Endometrial microvascular endothelial cells (primary cell): ENCODE measurements around the gene TIGD1. TPM values are rescaled to one million over a fixed set of nuclear protein-coding genes. Genes with fewer than 3 reads are reported as not detected.
"Not testable (repeated sequence)": the region's sequence is repeated elsewhere in the genome, so short reads cannot be mapped to it uniquely, and the experiment has no call there.

Experiments used
- in situ Hi-C: cut with HindIII; loops from 2 replicates; pipeline ENCODE4 v1.10.0; 2017; ENCODE audit warnings: low sequenced_read_pairs, low pct_unique_long_range_greater_than_20kb; ENCODE audit errors: inconsistent ontology term
- total RNA-seq: library from RNA; depleted of rRNA; stranded (reverse); fragments of >200 nt; gene quantifications from one replicate; pipeline ENCODE4 v1.2.3, GENCODE V29; 2015; ENCODE audit errors: inconsistent ontology term

Gene TIGD1
- total RNA-seq, 1 donor from 2014 or later, result 1.7 TPM

DNA sequence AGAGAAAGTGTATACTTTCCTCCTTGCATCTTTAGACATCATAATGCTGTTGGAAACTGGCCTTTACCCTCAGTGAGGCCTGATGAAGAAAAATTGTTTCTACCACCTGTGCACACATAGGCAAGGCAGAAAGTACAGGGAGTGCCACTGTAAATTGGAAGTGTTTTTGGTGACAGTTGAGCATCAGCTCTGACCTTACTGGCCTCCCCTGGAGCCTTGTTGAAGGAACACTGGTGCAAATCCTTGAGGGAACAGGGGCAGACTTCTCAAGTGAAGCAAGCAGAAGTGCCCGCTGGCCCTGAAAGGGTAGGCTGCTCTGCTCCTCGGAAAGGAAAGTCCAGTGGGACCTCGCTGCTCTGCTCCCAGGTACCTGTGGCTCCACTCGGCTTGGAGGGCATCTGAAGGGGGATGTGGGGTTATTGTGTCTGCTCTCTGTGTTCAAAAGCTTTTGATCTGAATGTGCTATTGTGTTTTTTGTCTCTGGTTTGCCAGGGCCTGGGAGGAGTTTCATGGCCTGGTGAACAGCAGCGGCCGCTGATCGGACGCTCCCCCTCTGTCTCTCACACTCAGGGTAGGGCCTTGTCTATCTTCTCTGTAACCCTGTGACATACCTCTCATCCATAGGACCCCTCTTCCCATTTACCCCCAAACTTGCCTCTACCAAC lies 23.5 kb upstream of the TIGD1 start:
- in situ Hi-C loops, result no loop called here

DNA sequence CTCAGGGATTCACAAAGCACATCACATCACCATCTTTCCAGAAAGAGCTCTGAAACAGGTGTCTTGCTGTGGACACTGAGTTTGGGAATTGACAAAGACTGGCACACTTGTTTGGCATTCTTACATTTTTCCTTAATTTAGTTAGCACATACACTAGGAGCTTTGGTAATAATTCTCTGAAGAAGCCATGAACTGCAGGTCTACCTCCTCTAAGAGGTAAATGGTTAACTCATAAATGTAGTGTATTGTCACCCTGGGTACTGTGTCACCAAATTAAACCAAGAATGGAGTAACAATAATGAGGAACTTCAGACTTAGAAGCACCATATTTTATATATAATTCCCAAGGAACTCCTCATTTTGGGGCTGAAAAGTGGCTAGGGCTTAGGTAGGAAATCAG lies 22.7 kb upstream of the TIGD1 start:
- in situ Hi-C loops, result no loop called here

DNA sequence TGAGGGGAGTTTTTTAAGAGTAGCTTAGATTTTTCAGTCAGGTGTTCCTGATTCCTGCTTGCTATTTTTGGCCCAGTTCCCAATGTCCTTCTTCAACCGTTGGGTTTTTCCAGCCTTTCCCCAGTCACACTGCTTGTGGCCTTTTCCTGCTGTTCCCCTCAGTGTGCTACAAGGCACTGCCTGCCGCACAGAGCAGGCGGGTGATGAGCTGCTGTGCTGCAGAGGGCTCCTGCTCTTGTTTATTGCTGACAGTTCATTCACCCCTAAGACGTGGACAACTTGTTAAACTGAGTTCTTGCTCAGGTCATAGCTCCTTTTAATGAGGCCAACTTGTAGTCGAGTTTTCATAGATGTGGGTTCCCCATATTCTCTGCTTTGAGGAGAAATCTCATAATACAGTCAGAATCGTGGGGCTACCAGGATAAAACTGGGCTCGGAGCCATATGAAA lies 20.7 kb upstream of the TIGD1 start:
- in situ Hi-C loops, result no loop called here

DNA sequence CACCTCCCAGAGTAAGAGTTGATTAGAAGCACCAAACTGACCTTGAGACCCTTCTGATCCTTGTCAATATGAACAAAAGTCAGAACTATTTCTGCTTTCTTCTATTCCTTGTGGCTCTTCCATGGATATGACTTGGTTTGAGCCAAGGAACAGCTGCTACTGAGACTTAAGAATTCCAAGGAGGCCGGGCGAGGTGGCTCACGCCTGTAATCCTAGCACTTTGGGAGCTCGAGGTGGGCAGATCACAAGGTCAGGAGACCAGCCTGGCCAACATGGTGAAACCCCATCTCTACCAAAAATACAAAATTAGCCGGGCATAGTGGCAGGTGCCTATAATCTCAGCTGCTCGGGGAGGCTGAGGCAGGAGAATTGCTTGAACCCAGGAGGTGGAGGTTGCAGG lies 20.1 kb upstream of the TIGD1 start:
- in situ Hi-C loops, result not testable (repeated sequence)

DNA sequence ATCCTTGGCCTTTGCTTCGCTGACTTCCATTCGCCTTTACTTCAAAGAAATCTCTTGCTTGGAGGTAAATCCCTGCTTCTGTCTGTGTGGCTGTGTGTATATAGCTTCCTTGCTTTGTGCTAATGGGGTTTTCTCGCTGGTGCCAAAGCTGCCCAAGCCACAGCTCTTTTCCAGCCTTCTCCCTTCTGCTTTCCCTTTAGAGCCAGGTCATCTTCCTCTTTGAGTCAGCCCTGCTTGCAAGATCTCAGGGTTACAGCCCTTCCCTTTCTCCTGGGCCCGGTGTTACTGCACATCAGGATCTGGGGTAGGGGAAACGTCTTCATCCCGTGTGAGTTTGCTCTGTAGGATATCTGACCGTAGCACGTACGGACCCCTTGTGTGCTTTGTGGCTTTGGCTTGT lies 19.2 kb upstream of the TIGD1 start:
- in situ Hi-C loops, result no loop called here

DNA sequence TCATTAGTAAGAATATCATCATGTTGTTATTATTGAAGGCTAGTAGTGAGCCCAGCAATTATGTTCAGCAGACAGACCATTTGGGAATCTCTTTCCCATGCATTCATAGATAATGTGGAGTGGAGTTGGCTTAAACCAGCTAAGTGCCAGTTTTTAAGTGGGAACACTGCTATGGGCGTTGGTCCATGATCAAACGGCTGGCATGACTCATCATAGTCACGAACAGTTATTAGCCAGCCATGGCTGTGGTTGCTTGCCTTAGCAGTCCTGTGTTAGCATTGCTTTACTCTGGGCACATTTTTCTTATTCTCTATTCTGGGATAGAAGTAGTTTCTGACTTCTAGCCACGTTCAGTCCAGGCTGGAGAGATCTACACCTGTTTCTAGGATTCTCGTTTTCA lies 17.8 kb upstream of the TIGD1 start:
- in situ Hi-C loops, result no loop called here

DNA sequence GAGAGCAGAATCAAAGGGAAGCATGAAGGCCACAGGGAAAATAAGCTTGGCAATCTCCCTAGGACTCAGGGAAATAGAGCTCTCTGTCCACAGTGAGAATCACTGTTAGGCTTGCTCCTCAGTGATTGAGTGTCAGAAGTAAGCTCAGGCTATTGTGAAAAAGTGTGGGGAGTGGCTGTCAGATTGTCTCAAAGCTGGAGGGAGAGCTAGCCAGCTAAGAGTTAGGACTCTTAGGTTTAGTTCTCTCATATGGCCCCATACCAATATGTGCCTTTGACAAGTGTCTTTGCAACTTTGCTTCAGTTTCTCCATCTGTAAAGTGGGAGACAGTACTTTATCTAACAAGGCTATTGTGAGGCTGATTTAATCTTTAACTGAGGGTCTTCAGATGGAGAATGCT lies 17.4 kb upstream of the TIGD1 start:
- in situ Hi-C loops, result no loop called here

DNA sequence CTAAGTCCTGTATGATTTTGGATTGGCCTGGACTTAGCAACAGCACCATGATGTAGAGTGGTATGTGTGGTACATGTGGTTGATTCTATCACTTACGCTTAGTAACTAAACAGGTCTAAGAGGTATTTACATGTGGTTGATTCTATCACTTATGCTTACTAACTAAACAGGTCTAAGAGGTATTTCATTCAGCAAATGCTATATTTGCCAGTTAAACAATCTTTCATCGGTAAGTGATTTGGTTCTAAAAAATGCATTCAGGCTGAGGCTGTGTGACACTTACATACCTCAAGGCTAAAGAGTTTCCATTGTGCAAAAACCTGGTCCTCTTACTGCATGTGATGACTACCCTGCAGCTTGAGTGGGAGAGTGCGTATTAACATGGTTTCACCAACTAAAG lies 13.2 kb upstream of the TIGD1 start:
- in situ Hi-C loops, result no loop called here

DNA sequence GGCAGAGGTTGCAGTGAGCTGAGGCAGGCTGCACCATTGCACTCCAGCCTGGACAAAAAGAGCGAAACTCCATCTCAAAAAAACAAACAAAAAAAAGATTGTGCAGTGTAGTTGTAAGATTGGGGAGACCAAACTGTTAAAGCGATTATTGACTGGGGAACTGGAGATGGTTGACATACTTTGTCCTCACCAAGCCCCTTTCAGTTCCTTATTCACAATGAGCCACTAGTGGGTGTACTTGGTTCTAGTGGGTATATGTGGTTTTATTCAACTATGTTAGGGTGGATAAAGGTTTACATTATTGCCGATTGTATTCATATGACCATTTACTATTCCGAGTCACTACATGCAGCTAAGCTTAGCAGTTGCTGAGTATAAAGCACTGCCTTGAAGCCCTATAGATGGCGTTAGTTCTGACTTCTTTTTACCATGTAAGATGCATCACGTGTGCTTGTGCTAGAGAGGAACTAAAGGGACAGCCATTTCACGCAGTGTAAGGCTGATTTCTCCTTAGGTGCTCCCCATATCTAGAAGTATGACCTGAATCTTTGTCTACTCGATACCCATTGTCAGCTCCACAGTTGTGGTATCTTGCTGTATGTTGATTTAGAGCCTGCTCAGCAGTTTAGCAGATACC lies 12.3 kb upstream of the TIGD1 start:
- in situ Hi-C loops, result no loop called here

DNA sequence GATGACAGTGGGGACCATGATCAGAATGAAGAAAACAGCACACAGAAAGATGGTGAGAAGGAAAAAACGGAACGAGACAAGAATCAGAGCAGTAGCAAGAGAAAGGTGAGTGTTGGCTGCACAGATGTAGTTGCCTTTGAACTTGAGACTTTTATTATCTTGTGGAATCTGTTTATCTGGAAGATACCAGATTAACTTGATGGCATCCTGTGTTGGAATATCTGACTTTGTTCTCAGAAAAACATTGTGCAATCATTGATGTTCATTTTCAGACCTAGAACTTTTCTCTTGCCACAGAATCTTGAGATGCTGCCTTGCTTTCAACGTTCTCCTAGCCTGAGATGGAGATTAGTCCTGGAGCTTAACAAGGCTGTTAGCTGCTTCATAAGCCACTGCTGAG lies 6.1 kb upstream of the TIGD1 start:
- in situ Hi-C loops, result no loop called here

DNA sequence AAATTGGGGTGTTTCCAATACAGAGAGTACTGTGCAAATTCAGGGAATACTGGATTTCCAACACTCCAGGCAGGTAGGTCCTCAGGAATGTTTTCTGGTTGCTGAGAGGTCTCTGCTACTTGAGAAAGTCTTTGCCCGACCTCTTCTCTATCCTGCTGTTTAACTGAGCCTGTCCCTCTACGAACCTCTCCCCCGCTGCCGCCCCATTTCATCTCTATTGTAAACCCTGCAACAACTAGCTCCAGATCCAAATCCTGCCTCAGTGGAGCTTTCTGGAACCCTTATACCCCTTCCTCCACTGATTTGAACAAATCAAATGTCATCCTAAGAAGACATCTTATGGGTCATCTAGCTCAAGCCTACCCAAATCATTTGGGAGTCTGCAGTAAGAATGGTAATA lies 1.4 kb upstream of the TIGD1 start:
- in situ Hi-C loops, result no loop called here

DNA sequence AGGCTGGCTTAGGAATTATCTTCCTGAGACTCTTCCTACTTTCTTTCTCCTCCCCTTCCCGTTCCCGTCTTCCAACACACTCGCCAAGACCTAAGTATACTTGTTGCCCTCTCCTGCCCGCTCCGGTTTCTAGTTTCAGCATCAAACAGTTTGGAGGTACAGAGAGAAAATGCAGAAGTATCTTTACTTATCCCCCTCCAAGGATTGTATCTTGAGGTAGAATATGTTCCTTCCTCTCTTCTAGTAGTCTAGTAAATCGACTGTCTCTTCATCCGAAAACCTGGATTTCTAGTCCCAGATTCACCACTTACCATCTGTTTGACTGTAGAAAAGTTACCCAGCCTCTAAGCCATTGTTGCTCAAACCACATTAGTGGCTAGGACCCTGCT lies 887 bp upstream of the TIGD1 start:
- in situ Hi-C loops, result no loop called here

DNA sequence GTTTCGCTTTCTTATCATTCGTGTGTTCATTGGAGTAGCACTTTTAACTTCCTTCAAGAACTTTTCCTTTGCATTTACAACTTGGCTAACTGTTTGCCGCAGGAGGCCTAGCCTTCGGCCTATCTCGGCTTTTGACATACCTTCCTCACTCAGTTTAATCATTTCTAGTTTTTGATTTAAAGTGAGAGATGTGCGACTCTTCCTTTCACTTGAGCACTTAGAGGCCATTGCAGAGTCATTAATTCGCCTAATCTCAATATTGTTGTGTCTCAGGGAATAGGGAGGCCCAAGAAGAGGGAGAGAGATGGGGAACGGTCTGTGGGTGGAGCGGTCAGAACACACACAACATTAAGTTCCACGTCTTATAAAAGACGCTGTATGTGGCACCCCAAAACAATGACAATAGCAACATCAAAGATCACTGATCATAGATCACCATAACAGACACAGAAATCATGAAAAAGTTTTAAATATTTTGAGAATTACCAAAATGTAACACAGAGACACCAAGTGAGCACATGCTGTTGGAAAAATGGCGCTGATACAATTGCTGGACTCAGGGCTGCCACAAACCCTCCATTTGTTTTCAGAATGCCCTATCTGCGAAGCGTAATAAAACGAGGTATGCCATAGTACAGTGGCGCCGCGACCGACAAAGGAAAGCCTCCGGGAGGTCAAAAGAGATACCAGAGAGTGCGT lies 553 bp downstream of the TIGD1 start:
- in situ Hi-C loops, result no loop called here

DNA sequence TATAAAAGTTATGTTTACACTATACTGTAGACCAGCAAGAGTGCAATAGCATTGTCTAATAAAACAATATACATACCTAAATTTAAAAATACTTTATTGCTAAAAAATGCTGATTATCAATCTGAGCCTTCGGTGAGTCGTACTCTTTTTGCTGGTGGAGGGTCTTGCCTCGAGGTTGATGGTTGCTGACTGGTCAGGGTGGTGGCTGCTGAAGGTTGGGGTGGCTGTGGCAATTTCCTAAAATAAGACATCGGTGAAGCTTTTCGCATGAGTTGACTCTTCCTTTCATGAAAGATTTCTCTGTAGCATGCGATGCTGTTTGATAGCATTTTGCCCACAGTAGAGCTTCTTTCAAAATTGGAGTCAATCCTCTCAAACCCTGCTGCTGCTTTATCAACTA lies 2.4 kb downstream of the TIGD1 start:
- in situ Hi-C loops, result no loop called here

DNA sequence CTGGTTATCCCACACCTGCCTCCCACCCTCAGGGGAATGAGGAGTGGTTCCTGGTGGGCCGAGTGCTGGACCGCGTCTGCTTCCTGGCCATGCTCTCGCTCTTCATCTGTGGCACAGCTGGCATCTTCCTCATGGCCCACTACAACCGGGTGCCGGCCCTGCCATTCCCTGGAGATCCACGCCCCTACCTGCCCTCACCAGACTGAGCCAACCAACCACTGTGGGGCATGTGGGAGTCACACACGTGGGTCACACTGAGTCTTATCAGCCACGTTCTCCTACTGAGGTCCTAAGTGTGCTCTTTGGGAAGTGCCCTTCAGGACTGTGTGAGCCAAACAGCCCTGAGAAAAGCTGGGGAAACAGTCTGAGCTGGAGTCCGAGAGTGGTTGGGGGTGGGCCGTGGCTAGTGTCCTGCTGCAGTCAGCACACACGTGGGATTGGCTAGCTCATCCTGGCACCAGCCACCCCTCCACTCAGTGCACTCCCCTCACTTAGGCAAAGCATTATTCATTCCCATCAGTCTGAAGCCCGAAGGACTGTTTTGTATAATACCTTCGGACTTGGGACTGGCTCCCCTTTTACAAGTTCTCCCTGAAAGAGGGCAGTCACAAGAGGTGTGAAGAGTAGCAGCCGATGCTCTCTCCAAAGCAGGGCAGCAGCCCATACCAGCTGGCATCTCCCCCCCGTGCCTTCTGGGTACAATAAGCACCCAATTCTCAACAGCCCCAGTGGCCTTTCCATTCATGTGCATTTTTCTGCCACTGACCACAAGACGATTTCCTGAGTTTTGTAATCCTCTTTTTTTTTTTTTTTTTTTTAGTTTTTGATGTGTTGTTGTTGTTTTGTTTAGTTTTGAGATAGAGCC lies 4.6 kb downstream of the TIGD1 start:
- in situ Hi-C loops, result no loop called here

DNA sequence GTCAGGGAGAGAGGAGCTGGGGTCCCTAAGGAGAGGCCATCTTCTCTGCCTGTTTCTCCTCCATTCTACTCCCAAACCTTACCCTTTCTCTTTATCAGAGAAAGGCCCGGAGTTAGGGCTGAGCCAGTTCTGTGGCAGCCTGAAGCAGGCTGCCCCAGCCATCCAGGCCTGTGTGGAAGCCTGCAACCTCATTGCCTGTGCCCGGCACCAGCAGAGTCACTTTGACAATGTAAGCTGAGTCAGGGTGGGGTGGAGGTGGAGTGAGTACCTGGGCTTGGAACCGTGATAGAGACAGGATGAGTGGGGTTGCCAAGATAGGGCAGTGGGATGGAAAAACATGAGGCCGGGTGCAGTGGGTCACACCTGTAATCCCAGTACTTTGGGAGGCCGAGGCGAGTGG lies 5.7 kb downstream of the TIGD1 start:
- in situ Hi-C loops, result no loop called here

DNA sequence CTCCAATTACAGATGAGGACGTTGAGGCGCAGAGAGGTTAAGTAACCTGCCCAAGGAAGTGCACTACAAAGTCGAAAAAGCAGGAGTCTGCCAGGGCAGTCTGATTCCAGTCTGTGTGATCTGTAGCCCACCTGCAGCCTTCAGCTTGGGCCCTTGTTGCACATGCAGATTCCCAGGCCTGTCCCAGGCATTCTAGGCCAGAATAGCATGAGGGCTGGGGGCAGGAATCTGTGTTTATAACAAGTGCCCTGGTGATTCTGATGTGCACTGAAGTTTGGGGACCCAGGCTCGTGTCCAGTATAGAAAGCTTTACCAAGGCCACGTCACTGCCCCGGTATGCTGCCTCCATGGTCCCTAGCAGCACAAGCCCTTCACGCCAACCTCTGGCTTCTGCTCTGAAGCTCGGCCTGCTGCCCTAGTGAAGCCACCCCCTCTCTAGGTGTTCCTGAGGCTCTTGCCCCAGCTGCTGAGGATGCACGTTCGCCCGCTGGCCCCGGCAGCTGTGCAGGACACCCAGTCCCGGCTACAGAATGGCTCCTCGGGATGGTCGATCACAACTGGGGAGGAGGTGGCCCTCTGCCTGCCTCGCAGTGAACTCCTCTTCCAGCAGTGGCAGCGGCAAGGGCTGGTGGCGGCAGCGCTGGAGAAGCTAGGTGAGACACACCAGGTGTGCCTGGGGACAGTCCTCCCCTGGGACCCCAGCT lies 6.3 kb downstream of the TIGD1 start:
- in situ Hi-C loops, result no loop called here

DNA sequence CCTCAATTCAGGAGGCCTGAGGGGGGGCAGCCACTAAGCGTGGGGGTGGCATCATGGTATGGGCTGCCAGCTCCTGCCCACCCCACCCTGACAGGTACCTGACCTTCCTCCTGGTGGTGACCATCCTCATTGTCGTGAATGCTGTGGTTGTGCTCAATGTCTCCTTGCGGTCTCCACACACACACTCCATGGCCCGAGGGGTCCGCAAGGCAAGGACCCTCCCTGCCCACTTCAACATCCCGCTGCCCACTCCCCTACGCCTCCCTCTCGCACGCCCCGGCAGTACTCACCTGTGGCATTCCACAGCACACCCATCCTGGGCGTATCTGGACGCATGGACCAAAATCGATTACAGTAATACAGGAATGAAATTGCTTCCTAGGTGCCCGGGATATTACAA lies 6.9 kb downstream of the TIGD1 start:
- in situ Hi-C loops, result no loop called here
